ENCODE measurements around the gene PALLD. TPM values are rescaled to one million over a fixed set of nuclear protein-coding genes. Genes with fewer than 3 reads are reported as not detected.

PALLD gene
- total RNA-seq, 4 donors from 2014 or later: 266 to 761 (median 441) TPM

DNA sequence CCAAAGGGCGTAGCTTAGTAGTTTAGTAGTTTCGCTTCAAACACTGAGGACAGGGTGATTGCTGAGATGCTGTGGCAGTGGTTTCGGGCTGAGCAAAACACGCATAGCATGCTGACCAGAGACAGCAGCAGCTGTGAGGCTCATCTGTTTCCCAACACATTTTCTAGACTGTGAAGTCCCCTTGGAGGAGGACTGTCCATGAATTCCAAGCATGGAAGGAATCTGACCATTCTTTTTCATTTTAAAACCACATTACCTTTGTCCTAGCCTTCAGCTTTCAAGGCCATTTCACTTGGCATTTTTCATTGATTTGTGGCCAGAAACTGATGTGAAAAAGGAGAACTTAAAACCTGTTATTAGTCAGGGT, 240.9 kb downstream of the PALLD start:
- Histone ChIP-seq H3K9me3 (no peaks in the 10 kb centered on the region), H3K4me1 (no peaks in the 10 kb centered on the region), H3K4me3 (no peak overlapping the region), H3K27ac (peak overlapping the region in 1 of 2 donors; percentile 46), H3K36me3 (no peaks in the 10 kb centered on the region), H3K27me3 (no peaks in the 10 kb centered on the region)
- DNase-seq: no peak
- TF ChIP-seq, protein P1, sequence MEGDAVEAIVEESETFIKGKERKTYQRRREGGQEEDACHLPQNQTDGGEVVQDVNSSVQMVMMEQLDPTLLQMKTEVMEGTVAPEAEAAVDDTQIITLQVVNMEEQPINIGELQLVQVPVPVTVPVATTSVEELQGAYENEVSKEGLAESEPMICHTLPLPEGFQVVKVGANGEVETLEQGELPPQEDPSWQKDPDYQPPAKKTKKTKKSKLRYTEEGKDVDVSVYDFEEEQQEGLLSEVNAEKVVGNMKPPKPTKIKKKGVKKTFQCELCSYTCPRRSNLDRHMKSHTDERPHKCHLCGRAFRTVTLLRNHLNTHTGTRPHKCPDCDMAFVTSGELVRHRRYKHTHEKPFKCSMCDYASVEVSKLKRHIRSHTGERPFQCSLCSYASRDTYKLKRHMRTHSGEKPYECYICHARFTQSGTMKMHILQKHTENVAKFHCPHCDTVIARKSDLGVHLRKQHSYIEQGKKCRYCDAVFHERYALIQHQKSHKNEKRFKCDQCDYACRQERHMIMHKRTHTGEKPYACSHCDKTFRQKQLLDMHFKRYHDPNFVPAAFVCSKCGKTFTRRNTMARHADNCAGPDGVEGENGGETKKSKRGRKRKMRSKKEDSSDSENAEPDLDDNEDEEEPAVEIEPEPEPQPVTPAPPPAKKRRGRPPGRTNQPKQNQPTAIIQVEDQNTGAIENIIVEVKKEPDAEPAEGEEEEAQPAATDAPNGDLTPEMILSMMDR (IDR thresholded peaks at IDR 0.05): no peak
- no peak for TF ChIP-seq POLR2A (IDR thresholded peaks at IDR 0.05)
- intact Hi-C loops (cut with DNase I; ENCODE audit: low total_unique reads): no loop called here

DNA sequence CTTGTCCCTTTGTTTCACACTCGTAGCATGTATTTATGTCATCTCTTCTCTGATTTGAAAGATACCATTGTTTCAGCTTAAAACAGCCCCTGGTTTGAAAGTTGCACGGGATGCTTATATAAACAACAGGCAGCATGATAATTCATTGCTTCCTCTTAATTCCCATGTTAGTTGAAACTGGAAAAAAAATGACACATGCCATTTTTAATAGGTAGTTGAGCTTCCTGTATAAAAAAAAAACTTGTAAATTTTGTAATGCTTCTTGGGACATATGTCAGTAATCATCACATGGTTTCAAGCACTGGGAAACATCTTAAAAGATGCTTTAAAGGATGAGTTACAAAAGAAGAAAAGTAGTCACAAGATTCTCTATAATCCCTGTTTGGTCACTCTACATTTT, 243.0 kb downstream of the PALLD start:
- no peaks in the 10 kb centered on the region for H3K27me3 ChIP-seq
- H3K36me3 ChIP-seq: no peaks in the 10 kb centered on the region
- H3K27ac ChIP-seq: peak overlapping the region; percentile 3 to 77
- no peaks in the 10 kb centered on the region for H3K9me3 ChIP-seq
- intact Hi-C loops (cut with DNase I; ENCODE audit: low total_unique reads): no loop called here
- peaks cover 0 to 6% of the 10 kb centered on the region in 2 donors for H3K4me1 ChIP-seq
- H3K4me3 ChIP-seq: no peak overlapping the region
- no peak for DNase-seq
- TF ChIP-seq POLR2A (IDR thresholded peaks at IDR 0.05): no peak
- TF ChIP-seq, protein P1 (IDR thresholded peaks at IDR 0.05): no peak

GRCh38 chr4:168740691-168741090, 243.8 kb downstream of the PALLD start:
- no peaks in the 10 kb centered on the region for H3K27me3 ChIP-seq
- H3K36me3 ChIP-seq: no peaks in the 10 kb centered on the region
- peaks cover 0 to 6% of the 10 kb centered on the region in 2 donors for H3K4me1 ChIP-seq
- H3K4me3 ChIP-seq: no peak overlapping the region
- no peaks in the 10 kb centered on the region for H3K9me3 ChIP-seq
- TF ChIP-seq, protein P1 (IDR thresholded peaks at IDR 0.05): no peak
- no peak for TF ChIP-seq POLR2A (IDR thresholded peaks at IDR 0.05)
- no peak for DNase-seq
- intact Hi-C loops (cut with DNase I; ENCODE audit: low total_unique reads): no loop called here
- peak overlapping the region; percentile 77 to 78 for H3K27ac ChIP-seq

DNA sequence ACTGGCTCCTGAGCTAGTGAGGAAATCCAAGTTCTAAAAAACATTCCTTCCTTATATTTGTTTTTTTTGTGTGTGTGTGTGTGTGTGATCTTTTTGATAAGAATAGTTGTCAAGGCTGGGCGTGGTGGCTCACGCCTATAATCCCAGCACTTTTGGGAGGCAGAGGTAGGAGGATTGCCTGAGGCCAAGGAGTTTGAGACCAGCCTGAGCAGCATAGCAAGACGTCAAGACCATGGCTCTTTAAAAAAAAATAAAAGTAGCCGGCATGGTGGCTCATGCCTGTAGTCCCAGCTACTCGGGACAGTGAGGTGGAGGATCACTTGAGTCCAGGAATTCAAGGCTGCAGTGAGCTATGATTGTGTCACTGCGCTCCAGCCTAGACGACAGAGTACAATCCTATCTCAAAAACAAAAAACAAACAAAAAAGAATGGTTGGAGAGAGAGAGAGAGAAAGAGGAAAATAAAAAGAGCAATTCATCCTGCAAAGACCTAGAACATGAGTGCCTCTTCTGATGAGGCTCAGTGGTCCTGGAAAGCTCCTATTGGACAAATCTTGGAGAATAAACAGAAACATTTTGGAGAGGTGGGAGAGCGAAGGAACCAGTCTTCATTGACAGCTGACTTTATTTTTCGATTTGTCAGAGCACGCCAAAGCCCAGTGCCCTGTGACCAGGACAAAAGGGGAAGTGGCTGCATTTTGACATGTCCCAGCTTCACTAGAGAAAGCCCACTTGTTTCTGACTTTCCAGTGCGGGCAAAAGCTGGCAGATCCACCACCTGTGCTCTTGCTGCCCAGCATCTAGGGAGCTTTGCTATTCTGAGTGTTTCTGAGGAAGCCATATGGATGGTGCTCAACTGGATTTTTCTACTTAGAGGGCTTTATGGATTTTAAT, 244.7 kb downstream of the PALLD start:
- Histone ChIP-seq H3K9me3 (no peaks in the 10 kb centered on the region), H3K36me3 (no peaks in the 10 kb centered on the region), H3K4me1 (peaks cover 0 to 6% of the 10 kb centered on the region in 2 donors), H3K27me3 (no peaks in the 10 kb centered on the region), H3K4me3 (no peak overlapping the region), H3K27ac (peak overlapping the region; percentile 77 to 78)
- intact Hi-C loops (cut with DNase I; ENCODE audit: low total_unique reads): no loop called here
- TF ChIP-seq, protein P1 (IDR thresholded peaks at IDR 0.05): no peak
- TF ChIP-seq POLR2A (IDR thresholded peaks at IDR 0.05): no peak
- DNase-seq: no peak

- intact Hi-C loops (cut with DNase I; ENCODE audit: low total_unique reads): no loop called here
- no peaks in the 10 kb centered on the region for H3K9me3 ChIP-seq
- DNase-seq: no peak
- no peak for TF ChIP-seq POLR2A (IDR thresholded peaks at IDR 0.05)
- TF ChIP-seq, protein P1 (IDR thresholded peaks at IDR 0.05): no peak
- no peaks in the 10 kb centered on the region for H3K36me3 ChIP-seq
- peaks cover 0 to 6% of the 10 kb centered on the region in 2 donors for H3K4me1 ChIP-seq
- no peak overlapping the region for H3K4me3 ChIP-seq
- peak overlapping the region; percentile 77 to 78 for H3K27ac ChIP-seq
- no peaks in the 10 kb centered on the region for H3K27me3 ChIP-seq
These were observed 246.3 kb downstream of the PALLD start for GRCh38 chr4:168743131-168743530.
